Measurements from ENCODE around the gene GDF15.
"Not testable (repeated sequence)": the region's sequence is repeated elsewhere in the genome, so short reads cannot be mapped to it uniquely, and the experiment has no call there.

GDF15 gene

GRCh38 chr19:18361646-18362045 lies 24.3 kb upstream of the GDF15 start:
- ChIA-PET POLR2A (interaction anchor here (1.1 kb wide), 1 partner anchor 39 kb away, joined by 3 read pairs; the partner anchor contains the start of gene LSM4), CTCF (interaction anchor here (2.5 kb wide), 1 partner anchor 82 kb away, joined by 8 read pairs; no protein-coding TSS in a partner anchor)
- DNase-seq (ENCODE audit: extremely low spot score): no peak
- TF ChIP-seq BHLHE40 (IDR thresholded peaks at IDR 0.05; ENCODE audit: borderline replicate concordance): no peak
- TF ChIP-seq LEF1 (IDR thresholded peaks at IDR 0.05; ENCODE audit: borderline replicate concordance): no peak
- TF ChIP-seq TARDBP (IDR thresholded peaks at IDR 0.05): no peak

GRCh38 chr19:18362934-18363542 lies 22.9 kb upstream of the GDF15 start:
- ChIA-PET POLR2A (interaction anchor here (0.6 to 2.6 kb wide), 4 partner anchors 11 to 86 kb away, joined by 3 to 14 read pairs (median 5); partner anchors contain the start of gene JUND), CTCF (interaction anchor here (1.9 kb wide), 1 partner anchor 23 kb away, joined by 5 read pairs; the partner anchor contains the start of gene GDF15)
- TF ChIP-seq TARDBP (IDR thresholded peaks at IDR 0.05): no peak
- TF ChIP-seq FOXM1 (IDR thresholded peaks at IDR 0.05; ENCODE audit: borderline replicate concordance): no peak
- TF ChIP-seq ARNT (IDR thresholded peaks at IDR 0.05): no peak
- no peak for TF ChIP-seq ELF4 (IDR thresholded peaks at IDR 0.05)
- no peak for TF ChIP-seq FOXA1 (IDR thresholded peaks at IDR 0.05)
- no peak for TF ChIP-seq LEF1 (IDR thresholded peaks at IDR 0.05; ENCODE audit: borderline replicate concordance)
- no peak for TF ChIP-seq FOXK2 (IDR thresholded peaks at IDR 0.05)
- no peak for TF ChIP-seq CTBP1 (IDR thresholded peaks at IDR 0.05; ENCODE audit: borderline replicate concordance)
- no peak for TF ChIP-seq PKNOX1 (IDR thresholded peaks at IDR 0.05)
- TF ChIP-seq ZNF384 (IDR thresholded peaks at IDR 0.05): no peak
- TF ChIP-seq HDGF (IDR thresholded peaks at IDR 0.05; ENCODE audit: borderline replicate concordance): no peak
- no peak for DNase-seq (ENCODE audit: extremely low spot score)

- POLR2A ChIA-PET: interaction anchor here (1.3 to 2.6 kb wide), 3 partner anchors 10 to 82 kb away, joined by 4 to 14 read pairs (median 6); partner anchors contain the start of gene JUND
- no peak for TF ChIP-seq FOXA1 (IDR thresholded peaks at IDR 0.05)
- TF ChIP-seq HDGF (IDR thresholded peaks at IDR 0.05; ENCODE audit: borderline replicate concordance): no peak
- no peak for TF ChIP-seq SP1 (IDR thresholded peaks at IDR 0.05)
- TF ChIP-seq TARDBP (IDR thresholded peaks at IDR 0.05): no peak
- no peak for TF ChIP-seq ZNF384 (IDR thresholded peaks at IDR 0.05)
- no peak for TF ChIP-seq NFRKB (IDR thresholded peaks at IDR 0.05)
- TF ChIP-seq CTBP1 (IDR thresholded peaks at IDR 0.05; ENCODE audit: borderline replicate concordance): no peak
- no peak for TF ChIP-seq ARNT (IDR thresholded peaks at IDR 0.05)
- TF ChIP-seq LEF1 (IDR thresholded peaks at IDR 0.05; ENCODE audit: borderline replicate concordance): no peak
- TF ChIP-seq BHLHE40 (IDR thresholded peaks at IDR 0.05; ENCODE audit: borderline replicate concordance): no peak
- no peak for DNase-seq (ENCODE audit: extremely low spot score)
- CTCF ChIA-PET: interaction anchor here (1.9 kb wide), 1 partner anchor 22 kb away, joined by 5 read pairs; the partner anchor contains the start of gene GDF15
Measured at GRCh38 chr19:18363787-18364186, 22.2 kb upstream of the GDF15 start.

- DNase-seq (ENCODE audit: extremely low spot score); CTCF ChIA-PET: not testable (repeated sequence)
- POLR2A ChIA-PET: interaction anchor here (0.6 to 2.6 kb wide), 4 partner anchors 10 to 83 kb away, joined by 3 to 14 read pairs (median 5); partner anchors contain the start of gene JUND
Measured at GRCh38 chr19:18364277-18364825, 21.6 kb upstream of the GDF15 start.

GRCh38 chr19:18364826-18365528 lies 21.0 kb upstream of the GDF15 start:
- peak; percentile 48 for DNase-seq (ENCODE audit: extremely low spot score)
- TF ChIP-seq ELF4 (IDR thresholded peaks at IDR 0.05) (no peak), CTBP1 (IDR thresholded peaks at IDR 0.05; ENCODE audit: borderline replicate concordance) (peak; percentile 47; the same call in 1 of the 2 replicates)
- ChIA-PET CTCF (interaction anchor here (0.6 kb wide), 1 partner anchor 31 kb away, joined by 3 read pairs; no protein-coding TSS in a partner anchor), POLR2A (interaction anchor here (0.6 to 2.6 kb wide), 4 partner anchors 9 to 83 kb away, joined by 3 to 14 read pairs (median 4); partner anchors contain the start of gene JUND)

GRCh38 chr19:18366021-18366435 lies 19.9 kb upstream of the GDF15 start:
- POLR2A ChIA-PET: interaction anchor here (1.2 kb wide), 1 partner anchor 8 kb away, joined by 3 read pairs; no protein-coding TSS in a partner anchor
- TF ChIP-seq ELF4 (IDR thresholded peaks at IDR 0.05): no peak
- TF ChIP-seq ZNF384 (IDR thresholded peaks at IDR 0.05): no peak
- no peak for TF ChIP-seq SUZ12 (IDR thresholded peaks at IDR 0.05)
- TF ChIP-seq PKNOX1 (IDR thresholded peaks at IDR 0.05): no peak
- no peak for TF ChIP-seq FOXA1 (IDR thresholded peaks at IDR 0.05)
- TF ChIP-seq L3MBTL2 (conservative IDR thresholded peaks at IDR 0.05): no peak
- no peak for TF ChIP-seq BHLHE40 (IDR thresholded peaks at IDR 0.05; ENCODE audit: borderline replicate concordance)
- no peak for TF ChIP-seq FOXK2 (IDR thresholded peaks at IDR 0.05)
- TF ChIP-seq ARNT (IDR thresholded peaks at IDR 0.05): no peak
- TF ChIP-seq SP1 (IDR thresholded peaks at IDR 0.05): no peak
- no peak for TF ChIP-seq NFRKB (IDR thresholded peaks at IDR 0.05)
- TF ChIP-seq FOXM1 (IDR thresholded peaks at IDR 0.05; ENCODE audit: borderline replicate concordance): no peak
- no peak for TF ChIP-seq CTBP1 (IDR thresholded peaks at IDR 0.05; ENCODE audit: borderline replicate concordance)
- no peak for TF ChIP-seq TARDBP (IDR thresholded peaks at IDR 0.05)
- no peak for TF ChIP-seq HDGF (IDR thresholded peaks at IDR 0.05; ENCODE audit: borderline replicate concordance)
- TF ChIP-seq LEF1 (IDR thresholded peaks at IDR 0.05; ENCODE audit: borderline replicate concordance): no peak
- DNase-seq (ENCODE audit: extremely low spot score): no peak
- CTCF ChIA-PET: no interaction called here
